GM18867 (cell line): ENCODE data around the gene AP1M1.

Experiments used
- ATAC-seq: cut with Tn5 transposase; IDR thresholded peaks from one replicate; pipeline ENCODE4 v1.9.1; 2021; ENCODE audit warnings: mild to moderate bottlenecking, moderate library complexity; ENCODE audit not compliant: unreplicated experiment

The AP1M1 gene

GRCh38 chr19:16229322-16229641 is 31.6 kb downstream of the AP1M1 start:
- no peak for ATAC-seq

DNA sequence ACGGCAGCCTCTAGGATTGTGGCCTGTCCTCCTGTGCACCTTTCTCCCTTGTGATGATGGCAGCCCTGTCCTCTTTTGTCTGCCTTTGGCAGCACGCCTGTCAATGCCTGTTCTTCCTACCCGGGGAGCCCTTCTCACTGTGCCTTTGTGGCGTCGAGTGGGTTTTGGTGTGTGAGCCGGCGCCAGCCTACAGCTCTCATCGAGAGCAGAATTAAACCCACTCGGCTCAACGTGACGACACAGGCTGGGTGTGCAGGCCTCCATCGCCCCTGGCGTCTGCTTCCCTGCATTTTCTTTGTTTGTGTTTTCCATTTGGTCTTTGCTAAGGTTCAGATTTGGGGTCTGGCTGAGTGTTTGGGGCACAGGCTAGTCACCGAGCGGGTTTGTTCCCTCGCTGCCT is 34.4 kb downstream of the AP1M1 start:
- ATAC-seq = no peak

GRCh38 chr19:16232568-16232967 is 34.9 kb downstream of the AP1M1 start:
- ATAC-seq = no peak

DNA sequence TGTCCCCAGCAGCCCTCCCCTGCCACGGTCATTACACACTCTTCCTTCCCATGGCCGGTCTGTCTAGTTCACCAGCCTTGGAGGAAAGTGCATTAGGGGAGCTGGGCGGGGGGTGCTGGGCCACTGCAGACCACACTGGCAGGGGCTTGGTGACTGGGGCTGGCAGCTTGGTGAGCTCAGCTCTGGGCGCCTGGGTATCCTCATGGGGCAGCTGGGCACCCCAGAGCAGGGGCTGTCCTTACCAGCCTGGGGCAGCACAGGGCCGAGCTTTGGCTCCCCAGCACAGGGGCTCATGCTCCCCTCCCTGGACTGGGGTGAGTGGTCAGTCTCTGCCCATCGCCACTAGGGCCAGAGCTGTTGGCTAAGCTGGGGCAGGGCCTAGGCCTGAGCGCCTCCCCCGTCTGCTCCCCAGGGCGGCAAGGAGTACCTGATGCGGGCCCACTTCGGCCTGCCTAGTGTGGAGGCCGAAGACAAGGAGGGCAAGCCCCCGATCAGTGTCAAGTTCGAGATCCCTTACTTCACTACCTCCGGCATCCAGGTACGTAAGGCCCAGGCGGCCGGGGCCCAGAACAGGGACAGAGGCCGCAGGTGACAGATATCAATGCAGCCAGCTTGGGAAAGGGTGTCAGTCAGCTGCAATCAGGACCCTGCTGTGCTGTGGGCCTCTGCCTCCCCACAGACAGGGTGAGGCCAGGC is 35.5 kb downstream of the AP1M1 start:
- no peak for ATAC-seq

GRCh38 chr19:16233836-16234551 is 36.3 kb downstream of the AP1M1 start:
- ATAC-seq = no peak

DNA sequence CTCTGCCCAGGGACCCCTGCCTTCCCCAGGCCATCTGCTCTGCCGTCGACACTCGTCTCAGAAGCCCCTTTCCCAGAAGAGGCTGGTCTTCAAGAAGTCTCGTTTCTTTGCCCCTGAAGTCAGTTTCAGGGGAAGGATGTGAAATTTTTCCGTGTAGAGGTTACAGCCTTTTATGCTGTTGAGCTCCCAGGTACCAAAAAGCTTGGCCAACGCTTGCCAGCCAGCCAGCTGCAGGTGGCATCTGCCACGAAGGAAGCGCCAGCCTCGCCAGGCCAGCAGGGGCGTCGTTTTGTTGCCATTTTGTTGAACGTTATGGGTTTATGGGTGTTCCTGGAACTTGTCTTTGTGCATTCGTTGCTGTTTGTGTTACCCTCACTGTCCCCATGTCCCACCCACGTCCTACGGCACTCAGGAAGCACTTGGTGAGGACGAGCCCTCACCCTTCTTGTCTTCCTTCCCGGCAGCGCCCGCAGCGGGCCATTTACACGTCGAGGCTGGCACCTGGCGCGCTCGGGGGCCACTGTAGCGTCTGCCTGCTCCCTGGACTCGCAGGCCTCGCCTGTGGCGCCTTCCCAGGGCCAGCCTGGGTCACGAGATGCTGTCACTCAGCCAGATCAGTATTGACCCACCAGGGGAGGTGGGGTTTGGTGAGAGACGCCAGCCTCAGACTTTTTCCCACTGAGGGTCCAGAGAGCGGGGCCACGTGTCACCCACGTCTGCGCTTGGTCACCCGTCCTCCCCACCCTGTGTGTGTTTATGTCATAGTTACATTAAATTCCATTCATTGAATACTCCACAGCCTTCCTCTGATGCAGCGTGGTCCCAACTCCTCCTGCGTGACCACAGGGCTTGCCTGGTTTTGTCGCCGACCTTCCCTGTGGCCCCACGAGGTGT is 37.1 kb downstream of the AP1M1 start:
- no peak for ATAC-seq

DNA sequence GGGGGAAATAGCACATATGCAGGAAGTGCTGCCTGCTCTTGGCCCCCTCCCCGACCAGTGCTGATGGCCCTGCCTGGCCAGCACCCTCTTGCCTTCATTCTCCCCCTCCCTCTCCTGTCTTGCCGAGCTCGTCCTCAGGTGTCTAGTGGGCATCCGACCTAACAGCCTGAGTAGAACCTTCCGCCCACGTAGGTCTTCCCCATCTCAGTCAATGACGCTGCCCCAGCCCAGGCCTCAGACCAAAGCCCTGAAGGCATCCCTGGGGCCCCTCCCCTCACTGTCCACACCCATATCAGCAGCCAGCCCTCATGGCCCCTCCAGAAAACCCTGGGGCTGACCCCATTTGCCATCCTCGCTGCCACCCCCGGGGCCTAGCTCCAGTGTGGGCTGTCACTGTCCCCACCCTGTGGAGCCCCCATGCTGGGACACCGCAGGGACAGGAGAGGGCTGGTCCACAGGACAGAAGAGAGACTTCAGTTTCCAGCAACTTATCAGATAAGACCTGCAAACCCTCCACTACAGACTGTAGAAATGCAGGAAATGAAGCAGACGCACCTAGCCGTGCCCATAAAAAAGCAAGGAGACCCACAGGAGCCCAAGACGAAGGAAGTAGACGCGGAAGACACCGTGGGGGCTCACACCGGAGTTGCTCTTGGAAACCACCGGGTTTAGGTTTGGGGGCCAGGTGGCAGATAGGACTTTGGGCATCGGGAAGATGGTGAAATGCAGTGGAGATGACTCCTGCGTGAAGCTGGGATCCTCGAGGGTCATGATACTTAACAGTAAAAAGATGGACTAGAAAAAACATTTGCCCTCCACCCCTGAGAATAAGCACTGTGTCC is 38.3 kb downstream of the AP1M1 start:
- no peak for ATAC-seq

GRCh38 chr19:16244091-16244490 is 46.4 kb downstream of the AP1M1 start:
- no peak for ATAC-seq

DNA sequence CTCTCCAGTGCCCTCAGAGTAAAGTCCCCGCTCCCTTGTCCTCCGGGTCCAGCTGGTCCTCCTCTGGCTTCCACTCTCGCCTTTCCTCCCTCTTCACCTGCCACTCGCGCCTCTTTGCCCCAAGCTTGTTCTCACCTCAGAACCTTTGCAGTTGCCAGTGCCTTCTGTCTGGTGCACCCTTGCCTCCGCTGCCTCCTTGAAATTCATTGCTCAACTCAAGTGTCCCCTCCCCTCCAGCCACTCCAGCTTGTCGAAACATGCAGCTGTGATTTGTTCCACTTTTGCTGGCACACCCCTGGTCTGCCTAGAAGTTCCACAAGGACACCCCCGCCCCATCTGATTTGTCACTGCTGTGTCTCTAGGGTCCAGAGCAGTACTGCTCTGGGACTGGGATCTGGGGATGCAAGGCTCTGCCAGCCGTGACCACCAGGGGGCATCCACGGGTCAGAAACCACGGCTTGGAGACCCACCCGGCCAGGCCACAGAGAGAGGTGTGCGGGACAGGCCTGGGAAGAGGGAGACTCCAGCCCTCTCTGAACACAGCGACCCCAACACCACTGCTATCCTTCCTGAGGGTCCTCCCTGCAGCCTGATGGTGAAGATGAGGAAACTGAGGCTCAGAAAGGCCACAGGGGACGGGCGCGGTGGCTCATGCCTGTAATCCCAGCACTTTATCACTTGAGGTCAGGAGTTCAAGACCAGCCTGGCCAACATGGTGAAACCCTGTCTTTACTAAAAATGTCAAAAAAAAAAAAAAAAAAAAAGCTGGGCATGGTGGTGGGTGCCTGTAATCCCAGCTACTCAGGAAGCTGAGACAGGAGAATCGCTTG is 49.9 kb downstream of the AP1M1 start:
- no peak for ATAC-seq

DNA sequence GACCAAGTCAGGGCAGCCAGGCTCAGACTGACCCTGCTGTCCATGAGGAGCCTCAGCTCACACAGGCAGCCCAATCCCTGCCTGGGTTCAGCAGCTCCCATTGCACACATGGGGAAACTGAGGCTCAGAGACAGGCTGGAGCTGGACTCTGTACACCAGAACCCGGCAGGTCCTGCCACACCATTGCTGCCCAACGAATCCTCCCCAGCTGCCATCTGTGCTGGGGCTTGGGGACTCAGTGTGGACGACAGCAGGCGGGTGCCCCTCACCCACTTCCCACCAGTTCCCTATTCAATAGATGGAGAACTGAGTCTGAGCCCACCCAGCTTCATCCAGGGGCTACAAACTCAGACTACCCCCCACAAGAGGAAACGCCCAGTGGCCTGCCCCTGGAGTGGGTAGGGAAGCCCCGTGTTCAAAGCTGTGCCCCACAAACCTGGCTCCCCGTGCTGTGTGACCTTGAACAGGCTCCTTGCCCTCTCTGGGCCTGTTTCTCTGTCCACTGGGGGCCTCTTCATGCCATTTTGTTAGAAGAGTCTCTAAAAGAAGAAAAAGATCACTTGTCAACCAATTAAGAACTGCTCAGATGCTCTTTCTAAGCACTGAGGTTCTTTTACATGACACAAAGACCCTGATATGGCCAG is 50.8 kb downstream of the AP1M1 start:
- ATAC-seq = no peak

DNA sequence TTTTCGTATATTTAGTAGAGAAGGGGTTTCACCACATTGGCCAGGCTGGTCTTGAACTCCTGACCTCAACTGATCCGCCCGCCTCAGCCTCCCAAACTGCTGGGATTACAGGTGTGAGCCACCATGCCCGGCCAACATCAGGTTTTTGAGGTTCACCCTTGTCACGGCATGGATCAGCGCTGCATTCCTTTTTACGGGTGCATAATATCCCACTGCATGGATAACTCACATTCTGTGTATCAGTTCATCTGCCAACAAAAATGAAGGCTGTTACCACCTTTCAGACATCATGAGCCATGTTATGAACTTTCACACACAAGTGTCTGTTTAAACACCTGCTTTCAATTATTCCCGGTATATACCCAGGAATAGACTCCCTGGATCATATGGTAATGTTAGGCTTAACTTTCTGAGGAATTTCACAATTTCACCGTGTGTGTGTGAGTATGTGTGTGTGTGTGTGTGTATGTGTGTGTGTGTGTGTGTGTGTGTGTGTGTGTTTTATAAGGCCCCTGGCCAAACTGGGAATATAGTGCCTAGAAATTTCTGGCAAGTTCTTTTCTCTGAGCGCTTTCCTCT is 52.2 kb downstream of the AP1M1 start:
- ATAC-seq = no peak

- ATAC-seq = no peak
These were observed 54.9 kb downstream of the AP1M1 start for GRCh38 chr19:16252459-16253205.

DNA sequence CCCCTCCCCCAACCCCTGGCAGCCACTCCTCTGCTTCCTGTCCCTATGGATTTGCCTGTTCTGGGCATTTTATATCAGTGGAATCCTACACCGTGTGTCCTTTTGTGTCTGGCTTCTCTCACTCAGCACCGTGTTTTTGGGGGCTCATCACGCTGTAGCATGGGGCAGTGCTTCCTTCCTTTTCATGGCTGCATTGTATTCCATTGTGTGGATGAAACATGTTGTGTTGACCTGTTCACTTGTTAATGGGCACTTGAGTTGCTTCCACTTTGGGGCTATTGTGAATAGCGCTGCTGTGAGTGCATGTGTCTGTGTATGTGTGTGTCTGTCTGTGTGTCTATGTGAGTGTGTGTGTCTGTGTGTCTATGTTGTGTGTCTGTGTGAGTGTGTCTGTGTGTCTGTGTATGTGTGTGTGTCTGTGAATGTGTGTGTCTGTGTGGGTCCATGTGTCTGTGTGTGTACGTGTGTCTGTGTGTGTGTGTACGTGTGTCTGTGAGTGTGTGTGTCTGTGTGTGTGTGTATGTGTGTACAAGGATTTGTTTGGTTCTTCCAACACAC is 57.2 kb downstream of the AP1M1 start:
- no peak for ATAC-seq

DNA sequence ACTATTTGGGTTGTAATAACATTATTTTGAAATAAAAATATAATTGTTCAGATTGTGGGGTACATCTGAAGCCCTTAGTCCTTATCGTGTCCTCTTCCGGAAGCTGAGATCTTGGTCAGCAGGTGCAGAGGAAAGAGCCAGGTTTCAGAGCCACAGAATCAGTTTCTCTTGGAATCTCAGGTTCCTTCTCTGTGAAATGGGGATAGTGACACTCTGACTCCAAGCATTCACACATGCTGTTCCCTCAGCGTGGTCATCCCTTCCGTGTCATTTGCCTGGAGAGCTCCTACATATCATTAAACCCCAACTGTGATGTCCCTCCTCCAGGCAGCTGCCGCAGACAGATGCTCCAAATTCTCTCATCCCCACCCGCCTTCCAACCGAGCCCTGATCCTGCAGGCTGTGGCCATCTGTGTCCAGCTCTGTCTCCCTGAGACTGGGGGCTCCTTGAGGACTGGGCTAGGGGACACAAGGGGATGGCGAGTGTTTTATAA is 59.8 kb downstream of the AP1M1 start:
- no peak for ATAC-seq

GRCh38 chr19:16258440-16258903 is 60.8 kb downstream of the AP1M1 start:
- ATAC-seq = no peak

DNA sequence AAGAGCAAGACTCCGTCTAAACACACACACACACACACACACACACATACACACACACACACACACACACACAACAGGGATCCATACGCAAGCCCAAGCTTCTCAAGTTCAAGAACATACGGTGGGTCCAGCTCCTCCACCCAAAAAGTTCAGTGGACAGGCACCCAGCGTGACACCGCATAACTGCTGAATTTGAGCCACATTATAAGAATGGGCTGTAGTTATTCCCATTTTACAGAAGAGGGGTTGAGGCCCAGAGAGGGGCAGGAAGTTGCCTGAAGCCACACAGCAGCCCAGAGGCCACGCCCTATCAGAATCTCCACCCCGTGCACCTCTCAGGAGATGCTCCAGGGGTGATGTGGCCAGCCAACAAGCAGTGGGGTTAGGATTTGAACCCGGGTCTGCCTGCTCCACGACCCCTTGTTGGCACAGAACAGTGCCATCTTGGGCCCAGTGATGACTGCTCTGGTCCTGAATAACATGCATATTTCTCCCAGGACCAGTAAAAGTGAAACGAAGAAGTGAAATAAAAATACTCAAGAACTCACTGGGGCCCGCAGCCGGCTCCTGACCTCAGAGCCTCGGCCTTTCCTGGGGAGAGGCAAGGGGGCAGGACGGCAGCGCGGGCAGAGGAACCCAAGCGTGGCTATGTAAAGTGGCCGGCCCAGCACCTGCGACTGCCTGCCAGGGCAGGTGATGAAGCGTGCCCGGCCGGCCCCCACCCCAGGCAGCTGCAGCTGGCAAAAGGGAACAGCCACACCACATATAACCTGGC is 61.9 kb downstream of the AP1M1 start:
- ATAC-seq = peak; percentile 66

DNA sequence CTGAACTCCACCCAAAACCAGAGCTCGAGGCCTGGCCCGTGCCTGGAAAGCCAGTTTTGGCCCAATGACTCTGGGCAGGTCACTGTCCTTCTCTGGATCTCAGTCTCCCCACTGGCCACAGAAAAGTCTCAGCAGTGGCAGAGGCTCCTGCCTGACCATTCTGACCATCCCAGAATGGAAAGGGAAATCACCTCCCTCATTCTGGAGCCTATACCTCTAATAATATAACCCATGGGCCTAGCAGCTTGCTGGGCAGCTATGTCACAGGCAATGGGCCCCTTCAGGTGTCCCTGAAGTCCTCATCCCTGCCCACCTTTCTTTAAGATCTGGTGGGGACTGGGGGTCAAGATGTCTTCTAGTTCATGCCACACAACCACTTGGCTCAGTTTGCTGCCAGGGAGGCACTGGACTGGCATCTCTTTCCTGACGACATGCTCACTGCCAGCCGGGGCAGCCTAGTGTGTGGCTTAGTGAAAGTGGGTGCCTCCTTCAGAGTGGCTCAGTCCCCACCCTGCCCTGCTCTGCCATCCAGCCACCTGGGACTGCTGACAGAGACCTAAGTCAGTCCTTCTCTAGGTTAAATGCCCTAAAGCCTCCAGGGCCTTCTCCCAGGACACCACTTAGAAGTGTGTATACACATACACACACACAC is 62.6 kb downstream of the AP1M1 start:
- ATAC-seq = no peak
